ENCODE data around the gene ZNF285. TPM values are rescaled to one million over a fixed set of nuclear protein-coding genes. Genes with fewer than 3 reads are reported as not detected.

ZNF285 gene
- polyA plus RNA-seq, 1 experiment: 1.3 TPM

DNA sequence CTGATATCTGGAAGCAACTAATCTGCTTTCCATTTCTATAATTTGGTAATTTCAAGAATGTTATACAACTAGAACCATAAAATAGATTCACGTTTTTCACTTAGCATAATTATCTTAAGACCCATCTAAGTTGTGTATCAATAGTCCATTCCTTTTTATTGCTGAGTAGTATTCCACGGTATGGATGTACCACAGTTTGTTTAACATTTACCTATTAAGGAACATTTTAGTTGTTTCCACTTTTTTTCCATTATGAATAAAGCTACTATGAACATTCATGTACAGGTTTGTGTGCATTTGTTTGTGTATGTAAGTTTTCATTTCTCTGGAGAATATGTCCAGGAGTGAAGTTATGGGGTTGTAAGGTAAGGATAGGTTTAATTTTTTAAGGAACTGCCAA, 26.6 kb downstream of the ZNF285 start:
- Histone ChIP-seq H3K27me3 (ENCODE audit: control insufficient read depth, insufficient read depth, low read length) (no peaks in the 10 kb centered on the region), H3K4me3 (ENCODE audit: low read depth, low read length) (no peak overlapping the region), H3K36me3 (ENCODE audit: control insufficient read depth, insufficient read depth, low read length) (no peaks in the 10 kb centered on the region)
- ChIA-PET CTCF (no interaction called here), POLR2A (no interaction called here)
- TF ChIP-seq, protein P1, sequence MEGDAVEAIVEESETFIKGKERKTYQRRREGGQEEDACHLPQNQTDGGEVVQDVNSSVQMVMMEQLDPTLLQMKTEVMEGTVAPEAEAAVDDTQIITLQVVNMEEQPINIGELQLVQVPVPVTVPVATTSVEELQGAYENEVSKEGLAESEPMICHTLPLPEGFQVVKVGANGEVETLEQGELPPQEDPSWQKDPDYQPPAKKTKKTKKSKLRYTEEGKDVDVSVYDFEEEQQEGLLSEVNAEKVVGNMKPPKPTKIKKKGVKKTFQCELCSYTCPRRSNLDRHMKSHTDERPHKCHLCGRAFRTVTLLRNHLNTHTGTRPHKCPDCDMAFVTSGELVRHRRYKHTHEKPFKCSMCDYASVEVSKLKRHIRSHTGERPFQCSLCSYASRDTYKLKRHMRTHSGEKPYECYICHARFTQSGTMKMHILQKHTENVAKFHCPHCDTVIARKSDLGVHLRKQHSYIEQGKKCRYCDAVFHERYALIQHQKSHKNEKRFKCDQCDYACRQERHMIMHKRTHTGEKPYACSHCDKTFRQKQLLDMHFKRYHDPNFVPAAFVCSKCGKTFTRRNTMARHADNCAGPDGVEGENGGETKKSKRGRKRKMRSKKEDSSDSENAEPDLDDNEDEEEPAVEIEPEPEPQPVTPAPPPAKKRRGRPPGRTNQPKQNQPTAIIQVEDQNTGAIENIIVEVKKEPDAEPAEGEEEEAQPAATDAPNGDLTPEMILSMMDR (IDR thresholded peaks at IDR 0.05; ENCODE audit: insufficient read depth, low read depth, low read length): no peak
- no peak for DNase-seq (ENCODE audit: low read depth)

DNA sequence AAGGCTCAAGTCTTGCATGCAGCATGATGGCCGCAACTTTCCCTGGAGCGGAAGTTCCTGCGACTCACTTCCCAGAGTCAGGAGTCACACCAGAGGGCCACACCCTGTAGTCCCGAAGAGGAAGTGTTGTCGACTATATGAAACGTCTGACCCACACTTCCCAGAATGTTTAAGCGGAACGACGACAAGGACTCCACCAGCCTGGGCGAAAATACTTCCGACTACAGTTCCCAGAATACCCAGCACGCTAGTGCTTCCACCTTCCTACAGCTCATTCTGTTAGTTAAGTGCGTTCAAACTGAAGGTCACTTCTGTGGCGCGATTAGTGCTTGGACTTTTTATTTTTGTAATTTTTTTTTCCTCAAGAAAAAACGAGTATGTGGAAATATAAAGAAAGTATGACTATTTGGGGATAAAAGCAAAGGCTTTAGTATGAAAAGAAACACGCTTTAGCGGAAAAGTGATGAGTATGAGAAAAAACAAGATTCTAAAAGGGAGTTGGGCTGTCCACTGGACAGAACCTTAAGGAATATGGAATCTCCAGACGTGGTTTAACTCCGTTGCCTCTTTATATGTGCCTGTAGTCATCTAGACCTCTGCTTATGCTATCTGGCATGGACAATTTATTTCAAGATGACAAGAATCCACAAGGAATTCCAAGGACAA, 29.5 kb downstream of the ZNF285 start:
- DNase-seq (ENCODE audit: low read depth): no peak
- TF ChIP-seq, protein P1 (IDR thresholded peaks at IDR 0.05; ENCODE audit: insufficient read depth, low read depth, low read length): no peak
- no peak overlapping the region for H3K4me3 ChIP-seq (ENCODE audit: low read depth, low read length)
- CTCF ChIA-PET: no interaction called here
- POLR2A ChIA-PET: no interaction called here
- H3K36me3 ChIP-seq (ENCODE audit: control insufficient read depth, insufficient read depth, low read length): no peaks in the 10 kb centered on the region
- no peaks in the 10 kb centered on the region for H3K27me3 ChIP-seq (ENCODE audit: control insufficient read depth, insufficient read depth, low read length)

DNA sequence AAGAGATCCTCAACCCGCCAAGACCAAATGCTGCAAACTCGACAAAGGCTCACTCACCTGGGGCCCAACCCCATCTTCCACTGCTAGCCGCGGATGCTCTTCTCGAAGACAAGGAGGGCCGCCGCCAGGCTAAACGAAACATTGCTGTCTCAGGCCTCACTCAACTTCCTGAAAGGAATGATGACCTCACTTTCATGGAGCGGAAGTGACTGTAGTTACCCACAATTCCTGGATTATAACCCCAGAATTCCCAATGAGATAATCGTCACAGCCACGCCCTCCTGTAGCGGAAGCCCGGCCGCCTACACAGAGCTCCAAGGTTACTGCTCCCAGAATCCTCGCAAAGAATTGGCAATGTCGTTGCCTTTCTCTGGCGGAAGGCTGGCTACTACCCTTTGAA, 34.4 kb downstream of the ZNF285 start:
- DNase-seq (ENCODE audit: low read depth): no peak
- POLR2A ChIA-PET: no interaction called here
- Histone ChIP-seq H3K36me3 (ENCODE audit: control insufficient read depth, insufficient read depth, low read length) (no peaks in the 10 kb centered on the region), H3K27me3 (ENCODE audit: control insufficient read depth, insufficient read depth, low read length) (no peaks in the 10 kb centered on the region), H3K4me3 (ENCODE audit: low read depth, low read length) (peak overlapping the region; percentile 7; the same call in 1 of the 2 replicates)
- CTCF ChIA-PET: no interaction called here
- TF ChIP-seq, protein P1 (IDR thresholded peaks at IDR 0.05; ENCODE audit: insufficient read depth, low read depth, low read length): no peak

DNA sequence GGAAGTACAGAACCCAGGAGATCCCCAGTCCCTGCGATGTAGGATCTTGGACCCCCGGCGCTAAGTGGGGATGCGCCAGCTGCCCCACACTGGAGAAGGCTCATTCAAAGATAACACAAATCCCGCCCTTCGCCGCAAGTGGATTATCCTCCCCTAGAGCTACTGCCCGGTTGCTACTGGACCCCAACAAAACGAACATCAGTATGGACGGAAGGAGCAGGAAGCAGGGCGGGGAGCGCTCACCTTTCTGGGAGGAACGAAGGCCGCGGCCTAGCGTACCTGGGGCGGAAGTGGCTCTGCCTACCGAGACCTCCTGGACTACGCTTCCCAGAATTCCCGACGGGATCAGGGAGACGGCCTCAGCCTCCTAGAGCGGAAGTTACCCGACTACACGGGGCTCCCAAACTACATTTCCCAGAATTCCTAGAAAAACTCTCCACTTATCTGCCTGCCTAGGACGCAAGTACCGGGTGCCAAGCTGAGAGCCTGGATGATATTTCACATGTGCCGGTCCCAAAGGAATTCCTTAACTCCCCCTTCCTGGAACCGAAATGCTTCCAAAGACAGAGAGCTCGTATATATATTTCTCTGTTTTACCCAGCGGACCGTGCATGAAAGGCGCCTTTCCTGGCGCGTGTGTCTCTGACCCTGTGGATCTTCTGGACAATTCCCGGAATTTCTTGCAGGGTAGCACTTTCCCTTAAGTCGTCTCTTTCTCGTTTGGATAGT, 44.9 kb downstream of the ZNF285 start, which contains the start of gene ZNF112:
TSS of gene ZNF112 (minus strand) at position 298 of the 729 bp plus-strand sequence. CDS start 16,141 bp downstream, outside the sequence.
- Histone ChIP-seq H3K27me3 (ENCODE audit: control insufficient read depth, insufficient read depth, low read length) (no peaks in the 10 kb centered on the region), H3K4me3 (ENCODE audit: low read depth, low read length) (peak within 1 kb of the TSS; percentile 69), H3K36me3 (ENCODE audit: control insufficient read depth, insufficient read depth, low read length) (no peaks in the 10 kb centered on the region)
- ChIA-PET CTCF (interaction anchor here (0.9 kb wide), 1 partner anchor 16 kb away, joined by 3 read pairs; no protein-coding TSS in a partner anchor), POLR2A (interaction anchor here (0.9 kb wide), 1 partner anchor 18 kb away, joined by 7 read pairs; no protein-coding TSS in a partner anchor)
- DNase-seq (ENCODE audit: low read depth): peak; percentile 69
- TF ChIP-seq, protein P1 (IDR thresholded peaks at IDR 0.05; ENCODE audit: insufficient read depth, low read depth, low read length): no peak

DNA sequence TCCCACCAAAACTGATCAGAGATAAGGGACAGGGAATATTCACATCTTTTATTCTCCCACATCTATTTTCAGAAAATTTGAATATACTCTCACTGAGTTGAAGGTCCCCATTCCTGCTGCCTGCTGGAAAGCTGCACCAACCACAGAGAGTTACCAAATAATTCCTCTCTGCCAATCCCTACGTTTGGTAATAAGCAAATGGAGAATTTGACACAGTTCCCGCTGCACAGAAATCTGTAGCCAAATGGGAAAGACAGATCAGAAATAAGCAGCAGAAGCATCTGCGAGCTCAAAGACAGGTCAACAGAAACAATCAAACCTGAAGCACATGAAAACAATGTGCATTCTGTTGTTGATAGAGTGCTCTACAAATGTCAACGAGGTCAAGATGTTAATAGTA, 54.9 kb downstream of the ZNF285 start:
- Histone ChIP-seq H3K27me3 (ENCODE audit: control insufficient read depth, insufficient read depth, low read length) (no peaks in the 10 kb centered on the region), H3K4me3 (ENCODE audit: low read depth, low read length) (no peak overlapping the region), H3K36me3 (ENCODE audit: control insufficient read depth, insufficient read depth, low read length) (no peaks in the 10 kb centered on the region; the same call in 1 of the 2 replicates)
- no peak for DNase-seq (ENCODE audit: low read depth)
- POLR2A ChIA-PET: no interaction called here
- CTCF ChIA-PET: interaction anchor here (1.5 kb wide), 1 partner anchor 15 kb away, joined by 3 read pairs; no protein-coding TSS in a partner anchor
- TF ChIP-seq, protein P1 (IDR thresholded peaks at IDR 0.05; ENCODE audit: insufficient read depth, low read depth, low read length): no peak
